B cell (primary cell): ENCODE data around the gene SUSD2. TPM values are rescaled to one million over a fixed set of nuclear protein-coding genes. Genes with fewer than 3 reads are reported as not detected.

Experiments used
- ATAC-seq: fragments of 200-7000 bp; cut with Tn5 transposase; one replicate; pipeline ENCODE4 v1.10.0; 2021; ENCODE audit warnings: low read depth, mild to moderate bottlenecking, moderate number of reproducible peaks, moderate library complexity
- CTCF ChIA-PET: fragments of 350-600 bp; sonication (Branson Sonifier 250); formaldehyde crosslinking; loops from one replicate; lab custom pipeline; 2021; ENCODE audit warnings: antibody characterized with exemption, inconsistent platforms; lab: Charles Lee
- POLR2A ChIA-PET: fragments of 350-600 bp; sonication (Branson Sonifier 250); formaldehyde crosslinking; loops from one replicate; lab custom pipeline; 2021; ENCODE audit warnings: antibody characterized with exemption; lab: Charles Lee
- DNase-seq: peaks from one replicate; pipeline ENCODE4 v3.0.0; 2013
- H2AFZ ChIP-seq: 2 replicates; pipeline ENCODE4 v1.6.1; 2012; ENCODE audit warnings: mild to moderate bottlenecking, low read depth, low read length; ENCODE audit not compliant: insufficient read depth, poor library complexity, severe bottlenecking
- H3K27ac ChIP-seq, 2 donors: 1 replicate in 1 of 2; 2 replicates in 1 of 2; pipeline ENCODE4 v1.5.1; 2012 to 2013; ENCODE audit warnings: low read length in 2 of 2, mild to moderate bottlenecking in 2 of 2, moderate library complexity in 1 of 2
- H3K27me3 ChIP-seq, 4 experiments: fragments of 200-600 bp in 1 of 4; sonication (generic) in 1 of 4; replicated peaks in 1 of 4; 1 replicate in 2 of 4; 2 replicates in 2 of 4; pipeline versions ENCODE4 v1.6.1 to v1.7.0; 2013 to 2016; ENCODE audit warnings: low read length in 3 of 4, mild to moderate bottlenecking in 2 of 4, mixed read lengths in 1 of 4, moderate library complexity in 1 of 4; ENCODE audit not compliant: insufficient read depth in 4 of 4, control insufficient read depth in 3 of 4; ENCODE audit errors: control extremely low read depth in 1 of 4
- H3K36me3 ChIP-seq, 2 experiments: replicated peaks in 1 of 2; 1 replicate in 1 of 2; 2 replicates in 1 of 2; pipeline versions ENCODE4 v1.6.1 to v1.7.1; 2013; ENCODE audit warnings: low read length in 1 of 2; ENCODE audit not compliant: insufficient read depth in 2 of 2, control insufficient read depth in 1 of 2; ENCODE audit errors: control extremely low read depth in 1 of 2, extremely low read depth in 1 of 2
- H3K4me1 ChIP-seq, 2 donors: fragments of 200-600 bp in 1 of 2; sonication (generic) in 1 of 2; 1 replicate in 1 of 2; 2 replicates in 1 of 2; pipeline versions ENCODE4 v1.5.1 to v1.6.1; 2013 to 2017; ENCODE audit warnings: low read length in 2 of 2; ENCODE audit not compliant: control insufficient read depth in 2 of 2, insufficient read depth in 2 of 2
- H3K4me2 ChIP-seq: replicated peaks from 2 replicates; pipeline ENCODE3; 2012; ENCODE audit warnings: mild to moderate bottlenecking, low read depth, low read length; ENCODE audit not compliant: poor library complexity, severe bottlenecking
- H3K4me3 ChIP-seq, 5 experiments: fragments of 200-600 bp in 1 of 5; sonication (generic) in 1 of 5; 1 replicate in 3 of 5; 2 replicates in 2 of 5; pipeline versions ENCODE4 v1.5.1 to v1.7.0; 2011 to 2016; ENCODE audit warnings: low read length in 4 of 5, mild to moderate bottlenecking in 4 of 5, low read depth in 2 of 5, control low read depth in 1 of 5, moderate library complexity in 1 of 5; ENCODE audit not compliant: insufficient read depth in 1 of 5; ENCODE audit errors: control extremely low read depth in 1 of 5, extremely low read depth in 1 of 5
- H3K79me2 ChIP-seq: fragments of 200-600 bp; sonication (generic); one replicate; pipeline ENCODE4 v1.6.0; 2016; ENCODE audit warnings: low read length; ENCODE audit not compliant: control insufficient read depth, insufficient read depth
- H3K9ac ChIP-seq: fragments of 200-600 bp; sonication (generic); 2 replicates; pipeline ENCODE4 v1.6.1; 2017; ENCODE audit warnings: mild to moderate bottlenecking, low read length, moderate library complexity
- H3K9me3 ChIP-seq, 3 donors: one replicate each; pipeline versions ENCODE4 v1.6.1 to v1.7.1; 2013; ENCODE audit warnings: low read length in 2 of 3; ENCODE audit not compliant: control insufficient read depth in 2 of 3, insufficient read depth in 1 of 3; ENCODE audit errors: control extremely low read depth in 1 of 3
- H4K20me1 ChIP-seq: 2 replicates; pipeline ENCODE4 v1.6.0; 2012; ENCODE audit warnings: mild to moderate bottlenecking, low read length; ENCODE audit not compliant: insufficient read depth, control insufficient read depth, poor library complexity, severe bottlenecking
- H3K27ac Mint-ChIP-seq: one replicate; pipeline ENCODE4 v1.8.0; 2021; ENCODE audit warnings: mixed read lengths
- H3K27me3 Mint-ChIP-seq: one replicate; pipeline ENCODE4 v1.8.0; 2021; ENCODE audit warnings: mixed read lengths
- H3K4me1 Mint-ChIP-seq: one replicate; pipeline ENCODE4 v1.8.0; 2021; ENCODE audit warnings: mixed read lengths
- H3K4me3 Mint-ChIP-seq: one replicate; pipeline ENCODE4 v1.8.0; 2021; ENCODE audit warnings: mixed read lengths
- H3K9me3 Mint-ChIP-seq: one replicate; pipeline ENCODE4 v1.8.0; 2022; ENCODE audit warnings: mixed read lengths; ENCODE audit not compliant: insufficient read depth
- EZH2 ChIP-seq: IDR thresholded peaks from 2 replicates; pipeline ENCODE4 v1.6.1; 2012; ENCODE audit warnings: borderline replicate concordance, low read depth, mild to moderate bottlenecking, moderate library complexity, low read length; ENCODE audit not compliant: insufficient read depth, poor library complexity, severe bottlenecking
- WGBS: methylation state at CpG from one replicate; pipeline ENCODE4 v1.1.5; 2013; ENCODE audit warnings: missing lambda C conversion rate; ENCODE audit not compliant: insufficient coverage; 5-methylcytosine and 5-hydroxymethylcytosine counted together
- intact Hi-C: fragments of 100-400 bp; cut with micrococcal nuclease; formaldehyde crosslinking; loops from one replicate; pipeline ENCODE4 v1.10.0; 2022
- polyA plus RNA-seq: library from polyadenylated mRNA; depleted of rRNA; stranded (reverse); fragments of >200 nt; gene quantifications from 2 replicates; pipeline ENCODE4 v1.2.3, GENCODE V29; 2012
- total RNA-seq, 2 donors: library from RNA; stranded (reverse); fragments of 120-200 nt in 1 of 2; gene quantifications; 1 replicate in 1 of 2; 2 replicates in 1 of 2; pipeline versions ENCODE4 v1.2.3 to v1.2.4, GENCODE V29; 2013 to 2022
- TF ChIP-seq, protein P1 (sequence below): fragments of 200-600 bp; IDR thresholded peaks from one replicate; pipeline ENCODE4 v1.8.0; 2022; ENCODE audit warnings: antibody characterized with exemption, mild to moderate bottlenecking

Gene SUSD2
- total and polyA plus RNA-seq, 2 donors (not counting 1 experiment from before 2014, with no cell fraction given) = 0.30 to 0.48 TPM

DNA sequence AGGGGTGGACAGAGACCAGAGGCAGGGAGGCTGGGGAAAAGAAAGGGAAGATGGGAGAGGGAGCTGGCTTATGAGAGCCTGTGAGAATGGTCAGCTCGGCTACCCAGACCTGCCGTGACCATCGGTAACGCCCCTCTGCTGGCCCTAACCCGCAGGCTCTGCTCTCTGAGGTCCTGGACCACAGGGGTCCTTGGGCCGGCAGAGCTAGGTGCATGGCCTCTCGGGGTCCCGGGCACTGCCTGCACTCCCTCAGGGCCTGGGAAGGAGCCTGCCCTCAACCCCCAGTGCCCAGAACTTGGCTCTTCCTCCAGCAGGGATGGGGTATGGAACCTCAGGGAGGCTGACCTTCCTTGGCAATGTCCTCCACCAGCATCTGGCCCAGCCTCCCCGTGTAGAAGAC lies 50.4 kb downstream of the SUSD2 start:
- Mint-ChIP-seq H3K9me3 (no peaks in the 10 kb centered on the region), H3K4me1 (peaks cover 1% of the 10 kb centered on the region), H3K27ac (no peak overlapping the region), H3K27me3 (no peaks in the 10 kb centered on the region), H3K4me3 (no peak overlapping the region)
- no peaks in the 10 kb centered on the region for H4K20me1 ChIP-seq
- no peaks in the 10 kb centered on the region for H3K9me3 ChIP-seq
- H3K27ac ChIP-seq = no peak overlapping the region
- H3K9ac ChIP-seq = no peak overlapping the region
- H3K4me2 ChIP-seq = no peak overlapping the region
- H3K4me1 ChIP-seq = no peaks in the 10 kb centered on the region
- H3K36me3 ChIP-seq = no peaks in the 10 kb centered on the region
- H3K27me3 ChIP-seq = no peaks in the 10 kb centered on the region
- 93% methylated on average over 9 of the region's 9 CpGs for WGBS
- no peak for ATAC-seq
- ChIA-PET CTCF (interaction anchor here (0.8 to 1.8 kb wide), 4 partner anchors 9 to 157 kb away, joined by 3 to 11 read pairs (median 4); no protein-coding TSS in a partner anchor), POLR2A (no interaction called here)
- intact Hi-C loops = no loop called here
- H2AFZ ChIP-seq = no peak overlapping the region
- no peak for DNase-seq
- no peak overlapping the region for H3K4me3 ChIP-seq
- no peaks in the 10 kb centered on the region for H3K79me2 ChIP-seq
- no peak for TF ChIP-seq EZH2
- TF ChIP-seq, protein P1, sequence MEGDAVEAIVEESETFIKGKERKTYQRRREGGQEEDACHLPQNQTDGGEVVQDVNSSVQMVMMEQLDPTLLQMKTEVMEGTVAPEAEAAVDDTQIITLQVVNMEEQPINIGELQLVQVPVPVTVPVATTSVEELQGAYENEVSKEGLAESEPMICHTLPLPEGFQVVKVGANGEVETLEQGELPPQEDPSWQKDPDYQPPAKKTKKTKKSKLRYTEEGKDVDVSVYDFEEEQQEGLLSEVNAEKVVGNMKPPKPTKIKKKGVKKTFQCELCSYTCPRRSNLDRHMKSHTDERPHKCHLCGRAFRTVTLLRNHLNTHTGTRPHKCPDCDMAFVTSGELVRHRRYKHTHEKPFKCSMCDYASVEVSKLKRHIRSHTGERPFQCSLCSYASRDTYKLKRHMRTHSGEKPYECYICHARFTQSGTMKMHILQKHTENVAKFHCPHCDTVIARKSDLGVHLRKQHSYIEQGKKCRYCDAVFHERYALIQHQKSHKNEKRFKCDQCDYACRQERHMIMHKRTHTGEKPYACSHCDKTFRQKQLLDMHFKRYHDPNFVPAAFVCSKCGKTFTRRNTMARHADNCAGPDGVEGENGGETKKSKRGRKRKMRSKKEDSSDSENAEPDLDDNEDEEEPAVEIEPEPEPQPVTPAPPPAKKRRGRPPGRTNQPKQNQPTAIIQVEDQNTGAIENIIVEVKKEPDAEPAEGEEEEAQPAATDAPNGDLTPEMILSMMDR = no peak

GRCh38 chr22:24232124-24232523 lies 50.8 kb downstream of the SUSD2 start:
- Histone ChIP-seq H4K20me1 (no peaks in the 10 kb centered on the region), H3K36me3 (no peaks in the 10 kb centered on the region), H3K79me2 (no peaks in the 10 kb centered on the region), H3K9me3 (no peaks in the 10 kb centered on the region), H3K27ac (no peak overlapping the region), H3K9ac (no peak overlapping the region), H3K4me3 (no peak overlapping the region), H2AFZ (no peak overlapping the region), H3K4me1 (no peaks in the 10 kb centered on the region), H3K4me2 (no peak overlapping the region), H3K27me3 (no peaks in the 10 kb centered on the region)
- TF ChIP-seq, protein P1 = no peak
- no peak for TF ChIP-seq EZH2
- intact Hi-C loops = no loop called here
- Mint-ChIP-seq H3K4me3 (no peak overlapping the region), H3K27ac (no peak overlapping the region), H3K9me3 (no peaks in the 10 kb centered on the region), H3K4me1 (peaks cover 1% of the 10 kb centered on the region), H3K27me3 (no peaks in the 10 kb centered on the region)
- CTCF ChIA-PET = no interaction called here
- no peak for DNase-seq
- 87% methylated on average over 4 of the region's 6 CpGs for WGBS
- POLR2A ChIA-PET = no interaction called here
- ATAC-seq = no peak
